Spleen (tissue), 7 donors: Measurements from ENCODE around the gene PPP1R16B.

ENCODE experiments used
- POLR2A ChIP-seq, 3 donors: fragments of 450-650 bp; IDR thresholded peaks; one replicate each; pipeline ENCODE4 v1.5.1; 2017; ENCODE audit warnings: antibody characterized with exemption in 3 of 3, mild to moderate bottlenecking in 1 of 3
- POLR2AphosphoS5 ChIP-seq, 3 donors: sonication (generic); formaldehyde crosslinking; IDR thresholded peaks; one replicate each; pipeline ENCODE4 v1.5.1; 2017; ENCODE audit warnings: antibody characterized with exemption in 3 of 3
- TF ChIP-seq, protein P1 (sequence below), 11 experiments: fragments of 200-600 bp in 7 of 11; fragments of 450-650 bp in 4 of 11; sonication (generic) in 4 of 11; IDR thresholded peaks in 8 of 11; conservative IDR thresholded peaks in 3 of 11; 1 replicate in 7 of 11; 2 replicates in 4 of 11; pipeline versions ENCODE4 v1.4.0 to v1.8.0; 2016 to 2021; ENCODE audit warnings: antibody characterized with exemption in 11 of 11, inconsistent platforms in 4 of 11, mild to moderate bottlenecking in 1 of 11
- donor health status: DM: no; HTN: no; CAD: no; lungs with moderate emphysema.
- donor health status: DM: no; HTN: no; CAD: no.
- donor health status: DM: no; HTN: no; CAD: no.

DNA sequence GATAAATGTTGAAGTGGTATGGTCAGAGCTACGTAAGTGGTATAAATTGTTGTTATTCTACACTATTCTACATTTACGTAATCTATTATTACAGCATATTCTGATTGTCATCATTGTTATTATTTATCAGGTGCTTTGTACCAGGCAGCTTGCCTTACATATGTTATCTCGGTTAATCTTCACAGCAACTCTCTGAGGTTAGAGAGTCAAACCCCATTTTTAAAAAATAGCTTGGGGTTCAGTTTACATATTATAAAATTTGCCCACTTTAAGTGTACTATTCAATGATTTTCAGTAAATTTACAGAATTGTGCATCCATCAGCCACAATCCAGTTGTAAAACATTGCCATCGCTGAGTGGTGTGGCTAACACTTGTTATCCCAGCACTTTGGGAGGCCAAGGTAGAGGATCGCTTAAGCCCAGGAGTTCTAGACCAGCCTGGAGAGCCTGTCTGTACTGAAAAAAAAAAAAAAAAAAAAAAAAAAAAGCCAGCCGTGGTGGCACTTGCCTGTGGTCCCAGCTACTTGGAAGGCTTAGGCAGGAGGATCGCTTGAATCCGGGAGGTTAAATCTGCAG lies 35.5 kb downstream of the PPP1R16B start:
- no peak for TF ChIP-seq POLR2A (IDR thresholded peaks at IDR 0.05)
- TF ChIP-seq, protein P1, sequence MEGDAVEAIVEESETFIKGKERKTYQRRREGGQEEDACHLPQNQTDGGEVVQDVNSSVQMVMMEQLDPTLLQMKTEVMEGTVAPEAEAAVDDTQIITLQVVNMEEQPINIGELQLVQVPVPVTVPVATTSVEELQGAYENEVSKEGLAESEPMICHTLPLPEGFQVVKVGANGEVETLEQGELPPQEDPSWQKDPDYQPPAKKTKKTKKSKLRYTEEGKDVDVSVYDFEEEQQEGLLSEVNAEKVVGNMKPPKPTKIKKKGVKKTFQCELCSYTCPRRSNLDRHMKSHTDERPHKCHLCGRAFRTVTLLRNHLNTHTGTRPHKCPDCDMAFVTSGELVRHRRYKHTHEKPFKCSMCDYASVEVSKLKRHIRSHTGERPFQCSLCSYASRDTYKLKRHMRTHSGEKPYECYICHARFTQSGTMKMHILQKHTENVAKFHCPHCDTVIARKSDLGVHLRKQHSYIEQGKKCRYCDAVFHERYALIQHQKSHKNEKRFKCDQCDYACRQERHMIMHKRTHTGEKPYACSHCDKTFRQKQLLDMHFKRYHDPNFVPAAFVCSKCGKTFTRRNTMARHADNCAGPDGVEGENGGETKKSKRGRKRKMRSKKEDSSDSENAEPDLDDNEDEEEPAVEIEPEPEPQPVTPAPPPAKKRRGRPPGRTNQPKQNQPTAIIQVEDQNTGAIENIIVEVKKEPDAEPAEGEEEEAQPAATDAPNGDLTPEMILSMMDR (IDR thresholded peaks at IDR 0.05 in 8 of 11, conservative IDR thresholded peaks at IDR 0.05 in 3 of 11) = no peak
- TF ChIP-seq POLR2AphosphoS5 (IDR thresholded peaks at IDR 0.05) = no peak
